ENCODE measurements around the gene MTUS2.

GRCh38 chr13:29159871-29160270 is 339.7 kb downstream of the MTUS2 start:
- TF ChIP-seq CTCF (IDR thresholded peaks at IDR 0.05) = no peak
- TF ChIP-seq POLR2A (IDR thresholded peaks at IDR 0.05) = no peak
